LNCaP clone FGC (cell line): ENCODE measurements around the gene CADPS.

Experiments
- DNase-seq: peaks from one replicate; pipeline ENCODE4 v3.0.0-alpha.2; 2011; ENCODE audit warnings: low read depth
- H3K4me3 ChIP-seq: 2 replicates; pipeline ENCODE4 v1.5.1; 2011; ENCODE audit warnings: mild to moderate bottlenecking, low read depth, low read length, control low read depth
- CTCF ChIP-seq: IDR thresholded peaks from 2 replicates; pipeline ENCODE4 v1.5.1; 2012; ENCODE audit warnings: mild to moderate bottlenecking; ENCODE audit not compliant: control insufficient read depth, insufficient read depth; ENCODE audit errors: extremely low read depth

CADPS gene

DNA sequence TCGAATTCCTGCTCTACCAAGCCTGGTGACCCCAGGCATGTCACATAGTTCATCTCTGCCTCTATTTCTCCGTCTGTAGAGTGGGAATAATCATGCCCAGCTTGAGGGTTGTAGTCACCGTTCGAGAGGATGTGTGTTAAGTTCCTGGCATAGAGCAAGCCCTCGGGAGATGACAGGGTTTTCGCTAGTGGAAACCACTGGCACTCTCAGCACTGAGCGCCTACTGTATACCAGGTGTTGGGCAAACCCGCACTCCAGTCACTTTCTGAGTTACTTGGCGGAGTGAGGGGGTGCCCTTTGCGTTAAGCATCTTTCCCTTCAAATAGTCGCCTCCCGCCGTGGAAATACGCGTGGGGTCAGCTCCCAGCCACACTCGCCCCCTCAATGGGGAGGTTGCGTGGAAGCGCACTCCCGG lies 506.9 kb downstream of the CADPS start:
- no peak for DNase-seq
- no peak for TF ChIP-seq CTCF
- no peak overlapping the region for H3K4me3 ChIP-seq

DNA sequence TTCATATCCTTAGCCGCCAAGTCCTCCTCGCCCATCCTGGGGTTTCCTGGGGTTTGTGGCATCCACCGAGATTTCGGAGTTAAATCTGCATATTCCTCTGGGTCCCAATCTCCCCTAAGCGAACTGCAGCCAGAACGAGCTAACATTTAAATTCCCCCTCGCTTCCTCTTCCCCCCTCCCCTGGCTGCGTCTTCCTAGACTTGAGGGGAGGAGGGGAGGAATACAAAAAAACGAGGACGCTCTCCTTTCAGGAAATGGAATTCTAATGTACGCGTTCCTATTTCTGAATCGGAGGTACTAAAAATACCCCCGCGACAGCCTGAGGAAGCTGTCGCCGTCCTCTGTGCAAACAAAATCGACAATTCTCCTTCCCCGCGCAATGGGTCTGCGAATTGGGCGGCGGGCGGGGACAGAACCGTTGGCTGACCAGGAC lies 507.4 kb downstream of the CADPS start:
- no peak overlapping the region for H3K4me3 ChIP-seq
- no peak for TF ChIP-seq CTCF
- no peak for DNase-seq

DNA sequence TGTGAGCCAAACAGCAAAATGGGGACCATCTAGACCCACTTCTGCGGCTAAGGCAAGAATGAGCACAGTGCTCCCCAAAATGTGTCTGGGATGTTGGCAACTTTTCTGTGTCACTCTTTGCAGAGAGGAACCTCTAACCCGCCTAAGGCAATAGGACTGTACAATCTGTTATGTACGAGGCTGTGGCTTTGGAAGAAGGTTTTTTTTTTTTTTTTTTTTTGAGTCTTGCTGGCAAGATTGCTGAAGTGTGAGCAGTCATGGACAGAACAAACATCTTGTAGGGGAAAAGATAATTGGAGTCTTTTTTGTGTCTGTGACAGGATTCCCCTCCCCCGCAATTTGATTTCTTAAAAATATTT lies 509.1 kb downstream of the CADPS start:
- no peak for DNase-seq
- H3K4me3 ChIP-seq = no peak overlapping the region
- no peak for TF ChIP-seq CTCF

GRCh38 chr3:62365391-62366125 lies 509.7 kb downstream of the CADPS start:
- no peak overlapping the region for H3K4me3 ChIP-seq
- DNase-seq = no peak
- TF ChIP-seq CTCF = no peak

DNA sequence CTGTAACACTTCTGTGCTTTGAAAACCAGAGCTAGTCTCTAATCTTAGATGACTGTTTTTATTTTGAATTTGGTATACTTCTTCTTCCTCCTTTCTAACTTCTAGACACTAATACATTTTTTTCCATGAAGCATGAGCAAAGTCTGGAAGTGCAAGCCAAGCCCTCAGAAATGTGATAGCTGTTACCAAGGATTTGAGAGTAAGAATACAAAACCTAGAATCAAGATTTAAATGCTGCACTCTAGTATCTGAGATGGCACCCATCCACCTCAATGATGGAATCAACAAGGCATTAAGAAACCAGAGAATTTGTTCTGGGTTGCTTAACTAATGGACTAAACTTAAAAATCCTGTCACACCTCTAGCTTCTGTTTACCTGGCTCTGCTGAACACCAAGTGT lies 511.0 kb downstream of the CADPS start:
- TF ChIP-seq CTCF = no peak
- no peak for DNase-seq
- H3K4me3 ChIP-seq = no peak overlapping the region

DNA sequence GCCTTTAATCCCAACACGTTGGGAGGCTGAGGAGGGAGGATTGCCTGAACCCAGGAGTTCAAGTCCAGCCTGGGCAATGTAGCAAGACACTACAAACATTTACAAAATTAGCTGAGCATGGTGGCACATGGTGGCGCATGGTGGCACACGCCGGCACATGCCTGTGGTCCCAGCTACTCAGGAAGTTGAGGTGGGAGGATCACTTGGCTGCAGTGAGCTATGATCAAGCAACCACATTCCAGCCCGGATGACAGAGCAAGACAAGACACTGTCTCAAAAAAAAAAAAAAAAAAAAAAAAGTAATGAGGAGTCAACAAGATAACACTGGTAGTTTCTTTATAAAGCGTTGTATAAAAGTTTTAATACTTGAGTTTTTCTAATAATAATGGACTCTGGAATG lies 511.9 kb downstream of the CADPS start:
- no peak overlapping the region for H3K4me3 ChIP-seq
- DNase-seq = no peak
- no peak for TF ChIP-seq CTCF

DNA sequence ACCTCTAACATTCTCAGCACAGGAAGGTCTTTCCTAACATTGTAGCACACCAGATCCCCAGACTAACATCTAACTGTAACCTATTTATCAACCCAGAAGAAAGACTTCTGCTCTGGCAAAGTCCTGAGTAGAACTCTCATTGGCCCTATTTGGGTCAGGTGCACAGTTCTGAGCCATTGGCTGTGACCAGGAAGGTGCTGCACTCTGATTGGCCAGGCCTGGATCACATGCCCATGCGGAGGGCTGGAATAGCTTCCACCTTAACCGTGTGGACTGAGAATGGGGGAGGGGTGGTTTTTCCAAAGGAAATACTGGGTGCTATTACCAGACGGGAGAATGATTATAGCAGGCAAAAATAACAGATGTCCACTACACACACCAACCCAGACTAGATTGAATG lies 513.4 kb downstream of the CADPS start:
- TF ChIP-seq CTCF = no peak
- no peak for DNase-seq

More for the DNA sequence above, 513.4 kb downstream of the CADPS start:
- no peak overlapping the region for H3K4me3 ChIP-seq
